22Rv1 (cell line): Measurements from ENCODE around the gene DAAM1.

ENCODE experiments used
- H3K27ac ChIP-seq: fragments of 450-650 bp; 2 replicates; pipeline ENCODE4 v1.5.1; 2017
- CTCF ChIP-seq: fragments of 450-650 bp; IDR thresholded peaks from 2 replicates; pipeline ENCODE4 v1.5.1; 2017; ENCODE audit warnings: mild to moderate bottlenecking
- ZFX ChIP-seq: fragments of 450-650 bp; IDR thresholded peaks from 2 replicates; pipeline ENCODE4 v1.6.1; 2017; ENCODE audit warnings: antibody characterized with exemption, borderline replicate concordance

Gene DAAM1

DNA sequence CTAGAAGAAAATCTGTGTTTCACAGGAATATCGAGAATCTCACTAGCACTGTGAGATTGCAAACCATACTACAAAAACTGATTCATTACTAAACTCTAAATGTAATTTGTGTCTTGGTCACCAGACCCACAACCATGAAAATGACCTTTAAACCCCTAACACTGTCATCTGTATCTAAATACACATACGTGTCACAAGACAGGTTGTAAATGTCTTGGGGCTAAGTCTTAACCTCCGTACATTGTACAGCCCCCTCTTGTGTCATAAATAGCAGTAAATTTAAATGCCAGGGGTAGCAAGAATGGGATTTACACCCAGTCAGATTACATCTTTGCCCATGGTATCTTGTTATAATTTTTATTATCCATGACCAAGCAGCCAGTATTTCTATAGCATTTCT is 159.4 kb downstream of the DAAM1 start:
- no peak overlapping the region for H3K27ac ChIP-seq
- TF ChIP-seq ZFX (no peak), CTCF (no peak)

GRCh38 chr14:59349258-59349701 is 160.8 kb downstream of the DAAM1 start:
- H3K27ac ChIP-seq, result no peak overlapping the region
- TF ChIP-seq CTCF (no peak), ZFX (no peak)

DNA sequence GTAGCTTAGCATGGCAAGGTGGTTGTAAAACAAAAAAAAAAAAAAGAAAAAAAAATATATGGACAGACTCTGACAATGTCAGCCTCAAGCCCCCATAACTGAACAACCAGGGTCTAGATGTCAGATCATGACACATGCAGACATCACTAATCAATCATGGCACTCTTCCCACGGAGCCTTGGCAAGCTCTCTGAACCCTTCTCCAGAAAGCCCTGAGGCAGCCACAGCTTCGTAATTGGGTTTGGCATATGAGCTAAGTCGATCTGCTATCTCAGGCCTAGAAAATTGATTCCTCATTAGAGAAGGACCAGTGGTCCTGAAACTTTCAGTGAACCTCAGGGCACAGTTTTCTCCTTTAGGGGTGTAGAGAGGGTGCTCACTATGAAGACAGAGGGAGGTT is 164.5 kb downstream of the DAAM1 start:
- TF ChIP-seq CTCF (no peak), ZFX (no peak)
- H3K27ac ChIP-seq, result no peak overlapping the region

GRCh38 chr14:59354666-59355065 is 166.2 kb downstream of the DAAM1 start:
- TF ChIP-seq ZFX, result no peak
- TF ChIP-seq CTCF, result no peak
- H3K27ac ChIP-seq, result no peak overlapping the region

- no peak overlapping the region for H3K27ac ChIP-seq
- no peak for TF ChIP-seq CTCF
- TF ChIP-seq ZFX, result no peak
These were observed 166.6 kb downstream of the DAAM1 start for GRCh38 chr14:59355091-59355490.

GRCh38 chr14:59356312-59356711 is 167.8 kb downstream of the DAAM1 start:
- H3K27ac ChIP-seq, result no peak overlapping the region
- TF ChIP-seq CTCF, result no peak
- no peak for TF ChIP-seq ZFX

GRCh38 chr14:59356767-59357166 is 168.3 kb downstream of the DAAM1 start:
- H3K27ac ChIP-seq, result no peak overlapping the region
- TF ChIP-seq CTCF, result no peak
- no peak for TF ChIP-seq ZFX
